ENCODE data around the gene GALNT17. TPM values are rescaled to one million over a fixed set of nuclear protein-coding genes. Genes with fewer than 3 reads are reported as not detected.

Gene GALNT17
- total RNA-seq, 1 experiment from 2014 or later: not detected

GRCh38 chr7:71186535-71187057 lies 54.7 kb downstream of the GALNT17 start:
- no peaks in the 10 kb centered on the region for H3K79me2 ChIP-seq (ENCODE audit: low read depth)
- H3K36me3 ChIP-seq (ENCODE audit: low read depth): no peaks in the 10 kb centered on the region
- POLR2A ChIA-PET (ENCODE audit: unreplicated experiment): no interaction called here
- no peak for DNase-seq
- no peak for TF ChIP-seq EZH2 (IDR thresholded peaks at IDR 0.05; ENCODE audit: low read depth)
- no peak for TF ChIP-seq CTCF (conservative IDR thresholded peaks at IDR 0.05)
- no peaks in the 10 kb centered on the region for H4K20me1 ChIP-seq (ENCODE audit: insufficient read depth)
- 0 out of 2 replicates have a peak, but pooled peaks cover 4% of the 10 kb centered on the region for H3K27me3 ChIP-seq (ENCODE audit: insufficient read depth, low read depth)
- no peaks in the 10 kb centered on the region for H3K9me3 ChIP-seq (ENCODE audit: insufficient read depth, low read depth)
- no peaks in the 10 kb centered on the region for H3K9me2 ChIP-seq (ENCODE audit: insufficient read depth)
- H2AFZ ChIP-seq: no peak overlapping the region
- no peak overlapping the region for H3K27ac ChIP-seq
- BruUV-seq (replicated peaks): no TSS peak
- intact Hi-C loops (cut with micrococcal nuclease; ENCODE audit: unreplicated experiment): no loop called here
- H3K4me3 ChIP-seq: no peak overlapping the region
- CTCF ChIA-PET: no interaction called here
- H3K4me1 ChIP-seq (replicated peaks; ENCODE audit: insufficient read depth): no peaks in the 10 kb centered on the region
- no peaks in the 10 kb centered on the region for H3F3A ChIP-seq (ENCODE audit: insufficient read depth, low read depth)
- no peak overlapping the region for H3K4me2 ChIP-seq

- H2AFZ ChIP-seq: no peak overlapping the region
- H3K9me3 ChIP-seq (ENCODE audit: insufficient read depth, low read depth): no peaks in the 10 kb centered on the region
- no peaks in the 10 kb centered on the region for H3K36me3 ChIP-seq (ENCODE audit: low read depth)
- H3K4me3 ChIP-seq: no peak overlapping the region
- no peak overlapping the region for H3K27ac ChIP-seq
- no peaks in the 10 kb centered on the region for H3K4me1 ChIP-seq (replicated peaks; ENCODE audit: insufficient read depth)
- H3K27me3 ChIP-seq (ENCODE audit: insufficient read depth, low read depth): no peaks in the 10 kb centered on the region
- ChIA-PET CTCF (no interaction called here), POLR2A (ENCODE audit: unreplicated experiment) (no interaction called here)
- H3K9me2 ChIP-seq (ENCODE audit: insufficient read depth): no peaks in the 10 kb centered on the region
- H3K79me2 ChIP-seq (ENCODE audit: low read depth): no peaks in the 10 kb centered on the region
- no peak for DNase-seq
- no peaks in the 10 kb centered on the region for H3F3A ChIP-seq (ENCODE audit: insufficient read depth, low read depth)
- BruUV-seq (replicated peaks): no TSS peak
- intact Hi-C loops (cut with micrococcal nuclease; ENCODE audit: unreplicated experiment): no loop called here
- no peak overlapping the region for H3K4me2 ChIP-seq
- no peaks in the 10 kb centered on the region for H4K20me1 ChIP-seq (ENCODE audit: insufficient read depth)
- TF ChIP-seq EZH2 (IDR thresholded peaks at IDR 0.05; ENCODE audit: low read depth): no peak
- TF ChIP-seq CTCF (conservative IDR thresholded peaks at IDR 0.05): no peak
These were observed 59.8 kb downstream of the GALNT17 start for GRCh38 chr7:71191771-71192170.

- Histone ChIP-seq H3K27ac (no peak overlapping the region), H3K4me1 (replicated peaks; ENCODE audit: insufficient read depth) (no peaks in the 10 kb centered on the region), H3K27me3 (ENCODE audit: insufficient read depth, low read depth) (0 out of 2 replicates have a peak, but pooled peaks cover under 1% of the 10 kb centered on the region), H2AFZ (no peak overlapping the region), H3K4me2 (no peak overlapping the region), H3K79me2 (ENCODE audit: low read depth) (no peaks in the 10 kb centered on the region), H3K36me3 (ENCODE audit: low read depth) (no peaks in the 10 kb centered on the region), H3F3A (ENCODE audit: insufficient read depth, low read depth) (no peaks in the 10 kb centered on the region), H4K20me1 (ENCODE audit: insufficient read depth) (no peaks in the 10 kb centered on the region), H3K9me2 (ENCODE audit: insufficient read depth) (no peaks in the 10 kb centered on the region), H3K4me3 (no peak overlapping the region), H3K9me3 (ENCODE audit: insufficient read depth, low read depth) (no peaks in the 10 kb centered on the region)
- no peak for DNase-seq
- POLR2A ChIA-PET (ENCODE audit: unreplicated experiment): no interaction called here
- intact Hi-C loops (cut with micrococcal nuclease; ENCODE audit: unreplicated experiment): no loop called here
- CTCF ChIA-PET: no interaction called here
- TF ChIP-seq CTCF (conservative IDR thresholded peaks at IDR 0.05): no peak
- TF ChIP-seq EZH2 (IDR thresholded peaks at IDR 0.05; ENCODE audit: low read depth): no peak
- no TSS peak for BruUV-seq (replicated peaks)
These were observed 61.3 kb downstream of the GALNT17 start for GRCh38 chr7:71193099-71193810.
